H54 (cell line): ENCODE measurements around the gene CDRT4.
"Not testable (repeated sequence)": the region's sequence is repeated elsewhere in the genome, so short reads cannot be mapped to it uniquely, and the experiment has no call there.

ENCODE experiments used
- DNase-seq: peaks from one replicate; pipeline ENCODE4 v3.0.0; 2011; ENCODE audit warnings: low spot score, mixed read lengths; ENCODE audit not compliant: insufficient read length
- FAIRE-seq: peaks from 3 replicates; lab custom pipeline; 2011; peaks lifted over from hg19 to GRCh38; lab: Jason Lieb, UNC
- POLR2A ChIP-seq: IDR thresholded peaks from 2 replicates; pipeline ENCODE4 v1.6.1; 2011; ENCODE audit warnings: low read depth, mild to moderate bottlenecking, low read length

Gene CDRT4

DNA sequence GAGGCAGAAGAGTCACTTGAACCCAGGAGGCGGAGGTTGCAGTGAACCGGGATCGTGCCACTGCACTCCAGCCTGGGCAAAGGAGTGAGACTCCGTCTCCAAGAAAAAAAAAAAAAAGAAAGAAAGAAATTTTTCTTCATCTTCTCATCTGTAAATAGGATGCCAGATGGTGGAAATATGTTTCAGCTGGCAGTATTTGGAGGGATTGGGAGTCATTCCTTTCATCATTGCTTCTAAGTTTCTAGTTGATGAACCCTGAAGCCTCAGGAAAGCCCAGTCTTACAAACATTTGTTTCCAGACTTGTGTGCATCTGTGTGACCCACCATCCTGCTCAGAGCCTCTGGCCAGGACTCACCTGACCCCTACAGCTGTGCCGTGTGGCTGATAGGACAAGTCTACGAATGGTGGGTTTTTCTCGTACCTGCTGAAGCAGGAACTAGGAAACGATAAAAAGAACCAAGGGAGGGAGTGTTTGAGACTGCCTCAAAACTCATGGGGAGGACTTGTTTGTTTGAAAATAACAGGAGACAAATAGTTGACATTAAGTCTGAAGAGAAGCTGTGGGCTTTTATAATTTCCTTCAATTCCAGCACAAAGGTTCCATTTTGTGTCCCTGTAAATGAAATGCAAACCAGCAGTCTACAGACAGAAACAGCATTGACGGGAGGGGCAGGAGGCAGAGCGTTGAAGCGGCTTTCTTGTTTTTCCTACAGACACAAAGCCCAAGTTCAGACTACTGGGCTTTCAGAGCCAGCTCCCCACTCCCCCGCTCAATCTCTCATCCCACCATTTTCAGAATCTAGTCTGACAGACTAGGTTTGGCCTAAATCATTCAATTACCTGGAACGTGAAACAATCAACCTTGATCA lies 24.9 kb downstream of the CDRT4 start:
- FAIRE-seq, result no peak
- no peak for TF ChIP-seq POLR2A
- no peak for DNase-seq

DNA sequence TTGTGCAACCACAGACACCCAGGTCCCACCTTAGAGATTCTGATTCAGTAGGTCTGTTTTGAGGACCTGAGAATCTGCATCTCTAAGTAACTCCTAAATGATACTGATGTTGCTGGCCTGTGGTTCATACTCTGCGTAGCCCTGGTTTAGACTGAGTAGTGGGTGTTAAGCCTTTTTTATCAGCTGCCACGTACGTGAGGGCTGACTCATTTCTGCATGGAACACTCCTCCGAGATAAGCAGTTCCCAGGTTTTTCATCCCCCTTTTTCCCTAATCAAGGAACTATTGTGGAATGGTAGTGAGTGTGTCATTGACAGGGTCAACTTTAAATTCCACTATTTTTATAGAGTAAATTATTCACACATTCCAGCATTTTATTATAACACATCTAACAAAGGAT lies 26.1 kb downstream of the CDRT4 start:
- DNase-seq (no peak), FAIRE-seq (no peak)

DNA sequence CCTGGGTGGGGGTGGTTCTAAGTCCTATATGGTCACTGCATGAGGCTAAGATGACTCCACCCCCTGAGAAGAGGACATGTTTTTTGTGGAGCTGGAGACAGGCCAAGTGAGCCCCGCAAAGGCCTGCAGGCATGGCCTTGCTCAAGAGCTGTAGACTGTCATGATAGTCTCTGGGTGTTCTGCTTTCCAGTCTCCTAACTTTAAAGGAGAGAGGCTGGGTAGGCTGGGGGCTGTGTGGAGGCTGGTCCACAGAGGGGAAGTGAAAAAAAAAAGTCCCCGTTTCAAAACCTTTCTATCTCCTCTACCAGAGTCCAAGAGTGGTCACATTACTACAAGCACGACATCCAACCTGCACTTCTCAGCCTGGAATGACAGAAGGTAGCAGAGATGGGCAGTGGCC lies 27.1 kb downstream of the CDRT4 start:
- no peak for TF ChIP-seq POLR2A
- DNase-seq, result no peak
- FAIRE-seq, result no peak

More for the DNA sequence above, 26.1 kb downstream of the CDRT4 start:
- TF ChIP-seq POLR2A, result no peak

DNA sequence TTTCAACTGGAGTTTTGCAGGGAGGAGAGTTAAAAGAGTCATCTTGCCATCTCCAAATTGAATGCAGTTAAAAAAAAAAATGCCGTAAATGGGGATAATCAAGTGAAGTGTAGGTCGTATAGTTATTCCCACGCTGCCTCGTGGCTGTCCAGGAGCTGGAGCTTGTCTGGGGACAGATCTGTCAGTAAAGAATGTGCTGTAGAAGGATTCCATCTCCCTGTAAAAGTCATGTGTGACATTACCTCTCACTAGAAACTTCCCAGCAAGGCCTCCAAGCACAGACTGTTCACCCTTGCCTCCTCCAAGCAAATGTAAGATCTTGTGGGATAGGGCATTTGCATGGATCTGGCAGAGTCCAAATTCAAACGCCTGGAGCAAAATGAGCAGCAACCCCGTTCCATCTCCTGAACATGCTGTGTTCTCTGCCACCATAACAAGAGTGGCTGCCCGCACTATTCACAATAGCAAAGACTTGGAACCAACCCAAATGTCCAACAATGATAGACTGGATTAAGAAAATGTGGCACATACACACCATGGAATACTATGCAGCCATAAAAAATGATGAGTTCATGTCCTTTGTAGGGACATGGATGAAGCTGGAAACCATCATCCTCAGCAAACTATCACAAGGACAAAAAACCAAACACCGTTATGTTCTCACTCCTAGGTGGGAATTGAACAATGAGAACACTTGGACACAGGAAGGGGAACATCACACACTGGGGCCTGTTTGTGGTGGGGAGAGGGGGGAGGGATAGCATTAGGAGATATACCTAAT lies 28.0 kb downstream of the CDRT4 start:
- FAIRE-seq, result not testable (repeated sequence)

DNA sequence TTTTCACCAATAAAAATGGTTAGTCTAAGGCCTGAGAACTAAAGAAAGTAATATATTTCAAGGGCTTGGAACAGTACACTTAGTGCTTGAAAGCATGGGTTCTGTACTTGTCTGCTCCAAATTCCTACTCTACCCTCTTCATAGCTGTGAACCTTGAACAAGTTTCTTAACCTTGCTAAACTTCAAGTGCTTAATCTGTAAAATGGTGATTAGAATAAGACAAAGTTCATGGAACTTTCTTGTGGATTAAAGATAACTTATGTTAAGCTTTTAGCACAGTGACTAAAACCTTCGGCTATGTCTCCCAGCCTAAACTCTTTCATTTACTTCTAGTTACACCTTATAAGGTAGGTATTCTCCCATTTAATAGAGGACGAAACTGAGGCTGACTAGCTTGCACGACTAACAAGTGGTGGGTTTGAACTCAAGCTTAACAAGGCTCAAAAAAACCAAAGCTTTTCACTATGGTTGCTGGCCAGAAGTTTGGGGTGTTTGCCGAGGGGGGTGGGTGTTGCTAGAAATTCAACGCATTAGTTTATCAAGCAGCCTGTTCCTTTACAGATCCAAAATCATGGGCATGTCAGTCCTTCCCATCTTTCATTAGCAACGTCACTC lies 28.8 kb downstream of the CDRT4 start:
- DNase-seq (no peak), FAIRE-seq (no peak)
- no peak for TF ChIP-seq POLR2A

More for the DNA sequence above, 28.0 kb downstream of the CDRT4 start:
- not testable (repeated sequence) for DNase-seq

DNA sequence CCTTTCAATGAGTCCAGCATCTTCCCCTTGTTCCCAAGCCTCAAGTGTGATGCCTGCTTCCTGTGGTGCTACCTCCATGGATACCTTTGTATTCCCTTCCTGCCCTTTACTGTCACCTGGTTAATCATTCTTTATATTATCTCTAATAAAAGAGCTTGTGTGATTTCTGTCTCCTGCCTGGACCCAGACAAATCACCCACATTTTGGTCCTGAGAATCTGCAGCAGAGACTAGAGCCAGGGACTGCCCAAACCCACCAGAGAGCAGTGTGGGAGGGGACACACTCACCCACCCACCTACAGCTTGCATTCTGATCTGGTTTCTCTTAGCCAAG lies 30.2 kb downstream of the CDRT4 start:
- no peak for FAIRE-seq
- TF ChIP-seq POLR2A, result no peak
- no peak for DNase-seq

DNA sequence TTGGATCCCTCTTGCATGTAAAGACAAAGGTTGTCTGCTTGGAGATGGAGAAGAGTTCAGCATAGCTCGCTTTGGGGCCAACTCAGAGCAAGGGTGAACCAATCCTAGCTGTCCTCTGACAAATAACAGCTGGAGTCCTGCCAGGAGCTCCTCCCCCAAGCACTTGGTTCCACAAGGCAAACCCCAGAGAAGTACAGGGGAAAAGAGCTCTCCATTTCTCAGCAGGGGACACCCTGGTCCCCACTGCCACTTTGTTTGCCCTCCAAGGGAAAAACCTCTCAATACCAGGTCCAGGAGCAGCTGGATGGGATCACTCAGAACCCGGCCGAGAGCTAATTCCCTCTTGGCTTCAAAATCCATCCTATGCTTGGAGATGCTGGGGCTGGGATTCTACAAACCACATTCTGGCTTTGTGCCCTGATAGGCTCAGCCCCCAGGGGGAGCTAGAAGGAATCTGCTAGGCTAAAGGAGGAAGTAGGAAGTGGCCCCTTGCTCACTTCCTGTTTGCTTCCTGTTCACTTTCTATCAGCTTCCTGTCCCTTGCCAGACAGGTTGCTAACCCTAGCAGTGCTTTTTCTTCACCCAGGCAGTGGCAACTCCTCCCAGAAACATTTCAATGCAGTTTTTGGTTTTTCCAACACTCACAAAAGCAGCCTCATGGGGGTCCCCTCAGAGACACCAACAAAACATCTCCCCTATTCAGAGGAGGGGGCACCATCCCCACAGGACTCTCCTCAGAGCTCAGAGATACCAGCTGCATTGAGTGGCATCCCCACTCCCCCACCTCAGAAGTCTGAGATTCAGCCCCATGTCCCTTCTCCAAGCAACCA lies 30.7 kb downstream of the CDRT4 start:
- FAIRE-seq (no peak), DNase-seq (peak; percentile 50)
- TF ChIP-seq POLR2A, result no peak

DNA sequence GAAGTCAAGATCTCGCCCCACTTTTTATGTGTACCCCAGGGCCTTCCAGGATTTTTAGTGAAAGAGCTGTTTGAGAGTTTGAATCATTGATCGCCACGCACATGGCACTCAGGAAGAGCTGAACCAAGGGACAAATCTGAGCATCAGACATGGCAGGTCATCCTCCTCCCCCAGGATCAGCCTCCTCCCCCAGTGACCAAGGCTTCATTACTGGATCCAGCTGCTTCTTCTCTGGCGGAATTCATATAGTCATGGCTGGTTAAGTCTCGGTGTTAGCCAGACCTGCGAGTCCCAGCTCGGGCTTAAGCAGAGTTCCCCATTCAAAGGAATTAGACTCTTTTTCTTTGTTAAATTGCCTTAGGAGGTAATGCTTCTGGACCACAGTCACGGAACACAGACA lies 32.5 kb downstream of the CDRT4 start:
- FAIRE-seq, result no peak
- no peak for TF ChIP-seq POLR2A
- no peak for DNase-seq

DNA sequence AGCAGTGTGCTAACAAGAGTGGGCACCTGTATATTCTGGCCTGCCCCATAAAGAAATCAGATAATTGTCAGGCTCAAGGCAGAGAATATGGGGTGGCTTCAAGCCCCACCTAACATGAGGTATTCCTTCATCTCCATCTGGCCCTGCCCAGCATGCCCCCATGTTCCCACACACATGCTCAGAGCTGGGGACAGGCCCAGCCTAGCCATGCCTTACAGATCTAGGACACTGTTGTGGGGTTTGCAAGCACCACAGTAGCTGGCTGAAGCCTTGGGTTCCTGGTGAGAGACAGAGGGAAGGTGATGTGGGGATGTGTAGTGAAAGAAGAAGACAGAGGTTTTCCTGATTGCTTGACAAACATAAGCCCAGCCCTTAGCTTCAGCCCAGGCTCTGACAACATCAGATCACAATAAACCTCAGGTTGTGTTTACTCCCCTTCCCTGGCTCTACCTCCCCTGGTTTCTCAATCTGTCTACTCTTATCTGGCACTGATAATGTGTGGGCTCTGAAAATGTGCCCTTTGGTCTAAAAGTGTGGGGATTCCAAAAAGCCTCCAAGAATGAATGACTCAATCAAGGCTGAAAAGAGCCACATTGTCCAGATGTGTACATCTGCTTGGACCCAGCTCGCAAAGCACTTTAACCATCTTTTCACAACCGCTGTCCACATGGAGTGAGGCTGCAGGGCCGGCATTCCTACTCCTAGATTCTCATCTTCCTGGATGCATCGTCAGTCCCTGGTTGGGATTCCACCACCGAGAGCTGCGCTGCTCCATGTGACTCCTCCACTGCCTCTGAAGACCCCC lies 34.4 kb downstream of the CDRT4 start:
- FAIRE-seq, result no peak
- TF ChIP-seq POLR2A, result no peak

DNA sequence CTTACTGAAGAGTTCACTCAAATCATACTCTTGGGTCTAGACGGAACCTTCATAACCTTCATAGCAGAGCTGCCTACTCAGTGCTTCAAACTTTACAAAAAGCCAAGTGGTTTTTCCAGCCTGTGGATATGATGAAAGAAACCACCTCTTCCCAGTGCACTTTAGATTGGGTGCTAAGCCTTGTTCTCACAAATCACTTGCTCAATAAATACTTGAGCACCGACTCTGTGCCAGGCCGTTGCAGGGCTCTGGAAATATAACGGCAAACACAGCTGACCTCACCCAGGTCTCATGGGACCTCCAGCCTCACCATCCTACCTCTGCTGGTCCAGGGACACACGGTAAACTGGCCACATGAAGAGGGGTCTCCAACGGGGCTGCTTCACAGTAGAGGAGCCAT lies 35.7 kb downstream of the CDRT4 start:
- no peak for DNase-seq
- no peak for TF ChIP-seq POLR2A
- FAIRE-seq, result no peak

More for the DNA sequence above, 34.4 kb downstream of the CDRT4 start:
- DNase-seq, result no peak

DNA sequence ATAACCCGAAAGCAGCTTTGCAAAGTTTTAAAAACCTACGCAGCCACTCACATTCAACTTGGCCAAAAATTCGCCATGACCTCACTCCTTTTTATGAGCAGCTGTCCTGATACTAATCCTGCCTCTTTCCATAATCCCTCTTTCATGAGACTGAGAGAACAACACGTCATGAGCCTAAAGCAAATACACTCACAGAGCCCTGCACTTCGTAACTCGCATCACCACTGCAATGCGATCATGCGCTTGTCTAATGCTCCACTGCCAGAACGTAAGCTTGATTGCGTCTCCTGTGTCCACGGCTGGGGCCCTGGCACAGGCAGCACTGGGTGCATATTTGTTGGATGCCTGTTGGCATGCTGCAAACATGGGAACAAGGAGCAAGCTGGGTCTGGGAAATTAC lies 36.2 kb downstream of the CDRT4 start:
- FAIRE-seq, result no peak
- DNase-seq, result no peak
- no peak for TF ChIP-seq POLR2A

DNA sequence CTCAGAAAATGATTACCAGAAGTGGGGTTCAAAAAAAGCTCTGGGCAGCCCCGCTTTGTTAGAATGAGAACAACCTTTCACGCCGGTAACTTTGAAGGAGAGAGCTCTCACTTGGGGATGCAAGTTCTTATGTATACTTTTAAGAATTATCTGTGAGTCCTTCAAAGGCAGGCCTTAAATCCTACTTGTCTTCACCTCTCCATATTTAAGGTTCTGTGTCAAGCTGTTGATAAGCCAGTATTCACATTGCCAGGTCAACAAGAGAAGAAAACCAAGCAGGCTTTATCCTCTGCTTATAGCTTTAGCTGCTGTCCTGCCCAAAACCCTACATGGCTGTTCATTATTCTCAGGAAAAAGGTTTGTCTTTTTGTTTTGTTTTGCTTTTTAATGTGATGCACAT lies 42.9 kb downstream of the CDRT4 start:
- FAIRE-seq, result no peak
- no peak for TF ChIP-seq POLR2A
- DNase-seq, result no peak
